Tibial nerve (tissue), 4 donors: ENCODE data around the gene TSN.

Experiments
- CTCF ChIP-seq, 5 experiments: fragments of 200-600 bp in 3 of 5; fragments of 450-650 bp in 2 of 5; sonication (generic) in 3 of 5; IDR thresholded peaks; one replicate each; pipeline ENCODE4 v1.5.1; 2016 to 2019; ENCODE audit warnings: antibody characterized with exemption in 5 of 5, mild to moderate bottlenecking in 3 of 5, moderate library complexity in 2 of 5
- EP300 ChIP-seq, 2 donors: sonication (generic); formaldehyde crosslinking; IDR thresholded peaks; one replicate each; pipeline ENCODE4 v1.6.1; 2017; ENCODE audit warnings: antibody characterized with exemption in 2 of 2, mild to moderate bottlenecking in 1 of 2
- POLR2A ChIP-seq, 2 donors: fragments of 450-650 bp; IDR thresholded peaks; one replicate each; pipeline ENCODE4 v1.6.1; 2017; ENCODE audit warnings: antibody characterized with exemption in 2 of 2, mild to moderate bottlenecking in 2 of 2, moderate library complexity in 2 of 2

- TF ChIP-seq EP300 (IDR thresholded peaks at IDR 0.05) (peak; percentile 70 to 85), CTCF (IDR thresholded peaks at IDR 0.05) (peak in 1 of 5 experiments; percentile 29), POLR2A (IDR thresholded peaks at IDR 0.05) (peak in 1 of 2 donors; percentile 50)
Measured at GRCh38 chr2:121736462-121737336, 18.8 kb upstream of the TSN start, which contains the start of gene NIFK.
